ENCODE results near the gene KIAA0408.

DNA sequence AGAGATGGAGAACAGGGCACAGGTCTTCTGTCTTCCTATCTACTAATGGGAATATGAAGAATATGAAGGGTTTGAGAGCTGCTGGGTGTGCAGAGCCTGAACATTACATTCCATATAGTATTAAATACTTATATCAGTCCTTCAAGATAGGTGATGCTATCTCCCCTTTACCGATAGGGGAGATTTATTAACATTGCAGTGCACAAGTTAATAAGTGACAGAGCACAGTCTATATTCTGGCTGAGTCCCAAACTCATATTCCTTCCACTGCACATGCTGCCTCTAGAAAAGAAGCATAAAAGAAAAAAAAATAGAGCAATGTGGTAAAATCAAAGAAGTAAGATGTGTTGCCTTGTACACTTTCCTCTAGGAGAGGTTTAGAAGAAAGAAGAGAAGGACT, 18.5 kb upstream of the KIAA0408 start:
- TF ChIP-seq, protein P1, sequence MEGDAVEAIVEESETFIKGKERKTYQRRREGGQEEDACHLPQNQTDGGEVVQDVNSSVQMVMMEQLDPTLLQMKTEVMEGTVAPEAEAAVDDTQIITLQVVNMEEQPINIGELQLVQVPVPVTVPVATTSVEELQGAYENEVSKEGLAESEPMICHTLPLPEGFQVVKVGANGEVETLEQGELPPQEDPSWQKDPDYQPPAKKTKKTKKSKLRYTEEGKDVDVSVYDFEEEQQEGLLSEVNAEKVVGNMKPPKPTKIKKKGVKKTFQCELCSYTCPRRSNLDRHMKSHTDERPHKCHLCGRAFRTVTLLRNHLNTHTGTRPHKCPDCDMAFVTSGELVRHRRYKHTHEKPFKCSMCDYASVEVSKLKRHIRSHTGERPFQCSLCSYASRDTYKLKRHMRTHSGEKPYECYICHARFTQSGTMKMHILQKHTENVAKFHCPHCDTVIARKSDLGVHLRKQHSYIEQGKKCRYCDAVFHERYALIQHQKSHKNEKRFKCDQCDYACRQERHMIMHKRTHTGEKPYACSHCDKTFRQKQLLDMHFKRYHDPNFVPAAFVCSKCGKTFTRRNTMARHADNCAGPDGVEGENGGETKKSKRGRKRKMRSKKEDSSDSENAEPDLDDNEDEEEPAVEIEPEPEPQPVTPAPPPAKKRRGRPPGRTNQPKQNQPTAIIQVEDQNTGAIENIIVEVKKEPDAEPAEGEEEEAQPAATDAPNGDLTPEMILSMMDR (conservative IDR thresholded peaks at IDR 0.05 in 1 of 2, IDR thresholded peaks at IDR 0.05 in 1 of 2; ENCODE audit: extremely low read depth in 1 of 2, insufficient read depth in 1 of 2, low read depth in 1 of 2, low read length in 2 of 2) = no peak
- no peak for TF ChIP-seq EZH2 (IDR thresholded peaks at IDR 0.05; ENCODE audit: borderline replicate concordance, low read length)
